ENCODE measurements around the gene TP53TG5. TPM values are rescaled to one million over a fixed set of nuclear protein-coding genes. Genes with fewer than 3 reads are reported as not detected.

Gene TP53TG5
- total and polyA plus RNA-seq, 2 donors (not counting 1 experiment from before 2014, with no cell fraction given), result 0.14 TPM; not detected in 1

DNA sequence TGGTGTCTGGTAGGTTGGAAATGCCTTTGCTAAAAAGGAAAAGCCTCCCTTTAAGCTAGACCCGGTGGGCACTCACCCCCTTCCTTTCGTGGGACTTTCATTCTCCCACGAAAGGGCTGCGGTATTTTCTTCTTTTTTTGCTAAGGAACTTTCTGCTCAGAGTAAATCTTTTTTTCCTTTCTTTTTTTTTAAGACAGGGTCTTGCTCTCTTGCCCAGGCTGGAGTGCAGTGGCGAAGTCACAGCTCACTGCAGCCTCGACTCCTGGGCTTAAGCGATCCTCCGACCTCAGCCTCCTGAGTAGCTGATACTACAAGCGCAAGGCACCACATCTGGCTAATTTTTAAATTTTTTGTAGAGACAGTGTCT, 4.0 kb downstream of the TP53TG5 start:
- H2AFZ ChIP-seq (ENCODE audit: low read length), result no peak overlapping the region
- H3K4me3 ChIP-seq (replicated peaks in 1 of 4; ENCODE audit: control extremely low read depth in 1 of 4, insufficient read depth in 1 of 4, low read depth in 3 of 4, low read length in 4 of 4), result peak overlapping the region in 1 of 4 experiments; percentile 55
- H3K4me2 ChIP-seq (ENCODE audit: extremely low read depth, insufficient read depth, low read length), result peak overlapping the region; percentile 94

DNA sequence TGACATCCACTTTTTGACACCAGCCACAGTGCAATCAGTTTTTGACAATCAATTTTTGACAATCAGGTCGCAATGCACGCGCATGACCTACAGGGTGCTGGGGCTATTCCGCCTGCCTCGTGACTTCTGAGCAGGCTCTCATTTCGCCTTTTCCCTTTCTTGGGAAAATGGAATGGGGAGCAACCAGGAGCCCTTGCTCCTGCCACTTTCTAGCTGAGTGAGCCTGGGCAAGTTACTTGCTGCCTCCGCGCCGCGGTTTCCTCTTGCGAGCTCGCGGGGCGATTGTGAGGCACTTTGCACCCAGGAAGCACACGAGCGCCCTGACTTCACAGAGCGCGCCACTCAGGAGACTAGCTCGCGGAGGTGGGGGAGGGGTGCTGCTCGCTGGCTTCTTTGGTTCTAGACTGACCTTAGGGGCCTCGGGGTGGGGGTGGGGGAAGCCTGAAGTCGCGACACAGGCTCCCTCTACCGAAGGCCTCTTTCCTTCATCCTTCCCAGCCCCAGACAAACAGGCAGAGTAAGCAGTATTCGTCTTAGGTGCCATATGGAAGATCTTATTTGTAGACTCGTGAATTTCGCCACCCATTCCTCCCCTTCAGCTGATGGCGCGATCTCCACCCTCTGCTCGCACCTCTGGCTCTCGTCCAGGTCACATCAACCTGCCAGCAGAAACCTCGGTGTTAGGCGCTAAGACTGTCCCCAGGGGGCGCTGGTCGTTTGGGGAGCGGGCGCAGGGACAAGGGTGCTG, 4.6 kb downstream of the TP53TG5 start:
- Histone ChIP-seq H3K9me3 (ENCODE audit: control insufficient read depth, insufficient read depth, low read depth, low read length) (no peaks in the 10 kb centered on the region), H3K4me2 (ENCODE audit: extremely low read depth, insufficient read depth, low read length) (peak overlapping the region; percentile 94), H3K4me3 (replicated peaks in 1 of 4; ENCODE audit: control extremely low read depth in 1 of 4, insufficient read depth in 1 of 4, low read depth in 3 of 4, low read length in 4 of 4) (peak overlapping the region; percentile 29 to 69 (median 52)), H3K4me1 (ENCODE audit: control insufficient read depth, extremely low read depth, insufficient read depth, low read length) (peaks cover 2% of the 10 kb centered on the region), H3K79me2 (ENCODE audit: control insufficient read depth, insufficient read depth, low read length) (no peaks in the 10 kb centered on the region), H3K9ac (ENCODE audit: insufficient read depth, low read length) (peak overlapping the region; percentile 32), H3K27ac (ENCODE audit: insufficient read depth, low read length) (no peak overlapping the region), H3K36me3 (ENCODE audit: control insufficient read depth, insufficient read depth, low read length) (no peaks in the 10 kb centered on the region), H2AFZ (ENCODE audit: low read length) (peak overlapping the region; percentile 80), H4K20me1 (ENCODE audit: control insufficient read depth, extremely low read depth, insufficient read depth, low read length) (no peaks in the 10 kb centered on the region), H3K27me3 (ENCODE audit: control insufficient read depth, insufficient read depth, low read length) (no peaks in the 10 kb centered on the region)
- peak; percentile 59 to 81 for DNase-seq (ENCODE audit: low read depth in 2 of 2)
- TF ChIP-seq, protein P1, sequence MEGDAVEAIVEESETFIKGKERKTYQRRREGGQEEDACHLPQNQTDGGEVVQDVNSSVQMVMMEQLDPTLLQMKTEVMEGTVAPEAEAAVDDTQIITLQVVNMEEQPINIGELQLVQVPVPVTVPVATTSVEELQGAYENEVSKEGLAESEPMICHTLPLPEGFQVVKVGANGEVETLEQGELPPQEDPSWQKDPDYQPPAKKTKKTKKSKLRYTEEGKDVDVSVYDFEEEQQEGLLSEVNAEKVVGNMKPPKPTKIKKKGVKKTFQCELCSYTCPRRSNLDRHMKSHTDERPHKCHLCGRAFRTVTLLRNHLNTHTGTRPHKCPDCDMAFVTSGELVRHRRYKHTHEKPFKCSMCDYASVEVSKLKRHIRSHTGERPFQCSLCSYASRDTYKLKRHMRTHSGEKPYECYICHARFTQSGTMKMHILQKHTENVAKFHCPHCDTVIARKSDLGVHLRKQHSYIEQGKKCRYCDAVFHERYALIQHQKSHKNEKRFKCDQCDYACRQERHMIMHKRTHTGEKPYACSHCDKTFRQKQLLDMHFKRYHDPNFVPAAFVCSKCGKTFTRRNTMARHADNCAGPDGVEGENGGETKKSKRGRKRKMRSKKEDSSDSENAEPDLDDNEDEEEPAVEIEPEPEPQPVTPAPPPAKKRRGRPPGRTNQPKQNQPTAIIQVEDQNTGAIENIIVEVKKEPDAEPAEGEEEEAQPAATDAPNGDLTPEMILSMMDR (conservative IDR thresholded peaks at IDR 0.05 in 1 of 2, IDR thresholded peaks at IDR 0.05 in 1 of 2; ENCODE audit: low read depth in 1 of 2, low read length in 2 of 2), result peak; percentile 86 to 89
- no peak for TF ChIP-seq EZH2 (IDR thresholded peaks at IDR 0.05; ENCODE audit: low read length, missing control alignments)

More for the DNA sequence above, 4.0 kb downstream of the TP53TG5 start:
- Histone ChIP-seq H3K9me3 (ENCODE audit: control insufficient read depth, insufficient read depth, low read depth, low read length) (no peaks in the 10 kb centered on the region), H3K4me1 (ENCODE audit: control insufficient read depth, extremely low read depth, insufficient read depth, low read length) (peaks cover 2% of the 10 kb centered on the region), H3K36me3 (ENCODE audit: control insufficient read depth, insufficient read depth, low read length) (no peaks in the 10 kb centered on the region), H4K20me1 (ENCODE audit: control insufficient read depth, extremely low read depth, insufficient read depth, low read length) (no peaks in the 10 kb centered on the region), H3K27me3 (ENCODE audit: control insufficient read depth, insufficient read depth, low read length) (no peaks in the 10 kb centered on the region), H3K79me2 (ENCODE audit: control insufficient read depth, insufficient read depth, low read length) (no peaks in the 10 kb centered on the region), H3K27ac (ENCODE audit: insufficient read depth, low read length) (no peak overlapping the region), H3K9ac (ENCODE audit: insufficient read depth, low read length) (no peak overlapping the region)
- no peak for DNase-seq (ENCODE audit: low read depth in 2 of 2)
- TF ChIP-seq, protein P1 (conservative IDR thresholded peaks at IDR 0.05 in 1 of 2, IDR thresholded peaks at IDR 0.05 in 1 of 2; ENCODE audit: low read depth in 1 of 2, low read length in 2 of 2), result no peak
- TF ChIP-seq EZH2 (IDR thresholded peaks at IDR 0.05; ENCODE audit: low read length, missing control alignments), result no peak

DNA sequence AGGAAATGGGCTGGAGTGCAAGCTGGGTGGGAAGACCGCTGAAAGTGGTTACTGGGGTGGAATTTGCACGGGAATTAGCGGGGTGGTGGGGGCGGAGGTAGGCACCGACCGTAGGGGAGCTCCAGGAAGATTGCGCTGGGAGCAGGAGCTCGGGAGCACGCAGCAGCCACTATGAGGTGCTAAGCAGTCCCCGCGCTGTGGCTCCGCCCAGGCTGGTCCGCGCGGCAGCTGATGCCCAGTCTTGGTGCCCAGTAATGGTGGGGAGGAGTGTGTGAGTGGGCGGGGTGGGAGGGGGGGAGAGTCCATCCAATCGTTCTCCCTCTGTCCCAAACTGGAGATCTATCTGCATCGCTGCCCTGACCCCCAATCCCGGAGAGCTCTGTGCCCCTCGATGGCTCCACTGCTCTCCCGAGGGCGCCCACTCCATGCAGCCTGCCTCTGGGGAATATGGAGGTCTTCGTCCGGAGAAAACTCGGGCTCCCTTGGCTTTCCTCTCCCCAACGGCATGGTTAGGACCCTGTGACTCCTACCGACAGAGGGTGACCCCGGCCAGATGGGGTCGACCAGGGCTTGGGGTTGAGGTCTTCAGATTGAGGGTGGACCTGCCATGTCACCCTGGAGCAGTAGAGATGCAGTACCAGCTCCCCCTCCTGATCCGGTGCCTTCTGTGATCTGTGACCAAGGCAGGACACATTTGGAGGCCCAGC, 5.3 kb downstream of the TP53TG5 start:
- H3K79me2 ChIP-seq (ENCODE audit: control insufficient read depth, insufficient read depth, low read length), result no peaks in the 10 kb centered on the region
- peak overlapping the region; percentile 94 for H3K4me2 ChIP-seq (ENCODE audit: extremely low read depth, insufficient read depth, low read length)
- peaks cover 4% of the 10 kb centered on the region for H3K36me3 ChIP-seq (ENCODE audit: control insufficient read depth, insufficient read depth, low read length)
- H3K4me3 ChIP-seq (replicated peaks in 1 of 4; ENCODE audit: control extremely low read depth in 1 of 4, insufficient read depth in 1 of 4, low read depth in 3 of 4, low read length in 4 of 4), result peak overlapping the region in 1 of 4 experiments; percentile 55
- H3K9me3 ChIP-seq (ENCODE audit: control insufficient read depth, insufficient read depth, low read depth, low read length), result no peaks in the 10 kb centered on the region
- H4K20me1 ChIP-seq (ENCODE audit: control insufficient read depth, extremely low read depth, insufficient read depth, low read length), result no peaks in the 10 kb centered on the region
- H2AFZ ChIP-seq (ENCODE audit: low read length), result no peak overlapping the region
- H3K9ac ChIP-seq (ENCODE audit: insufficient read depth, low read length), result no peak overlapping the region
- H3K4me1 ChIP-seq (ENCODE audit: control insufficient read depth, extremely low read depth, insufficient read depth, low read length), result peaks cover 2% of the 10 kb centered on the region
- H3K27ac ChIP-seq (ENCODE audit: insufficient read depth, low read length), result no peak overlapping the region
- no peak for DNase-seq (ENCODE audit: low read depth in 2 of 2)
- TF ChIP-seq, protein P1 (conservative IDR thresholded peaks at IDR 0.05 in 1 of 2, IDR thresholded peaks at IDR 0.05 in 1 of 2; ENCODE audit: low read depth in 1 of 2, low read length in 2 of 2), result no peak
- no peak for TF ChIP-seq EZH2 (IDR thresholded peaks at IDR 0.05; ENCODE audit: low read length, missing control alignments)
- no peaks in the 10 kb centered on the region for H3K27me3 ChIP-seq (ENCODE audit: control insufficient read depth, insufficient read depth, low read length)

Data from fibroblast of lung (primary cell).